Prostate gland (tissue), 2 donors: ENCODE measurements around the gene SPATA31C1.

ENCODE experiments used
- CTCF ChIP-seq, 4 experiments: fragments of 200-600 bp in 2 of 4; fragments of 450-650 bp in 2 of 4; sonication (generic) in 2 of 4; IDR thresholded peaks; 1 replicate in 3 of 4; 2 replicates in 1 of 4; pipeline ENCODE4 v1.5.1; 2016 to 2019; ENCODE audit warnings: antibody characterized with exemption in 4 of 4, mild to moderate bottlenecking in 2 of 4, moderate library complexity in 2 of 4
- POLR2A ChIP-seq: fragments of 450-650 bp; IDR thresholded peaks from one replicate; pipeline ENCODE4 v1.6.1; 2016; ENCODE audit warnings: antibody characterized with exemption, mild to moderate bottlenecking

GRCh38 chr9:87950296-87950695, 32.5 kb downstream of the SPATA31C1 start:
- no peak for TF ChIP-seq CTCF (IDR thresholded peaks at IDR 0.05)
- TF ChIP-seq POLR2A, result no peak
